Breast epithelium (tissue), 4 donors: Measurements from ENCODE around the gene FAM217B. TPM values are rescaled to one million over a fixed set of nuclear protein-coding genes. Genes with fewer than 3 reads are reported as not detected.

Experiments
- DNase-seq, 2 donors: peaks; one replicate each; pipeline ENCODE4 v3.0.0-alpha.2; 2019; ENCODE audit warnings: low spot score in 2 of 2
- H3K27ac ChIP-seq, 2 donors: fragments of 200-600 bp; sonication (generic) in 1 of 2; one replicate each; pipeline ENCODE4 v1.5.1; 2016 to 2019; ENCODE audit warnings: mild to moderate bottlenecking in 1 of 2
- H3K27me3 ChIP-seq, 2 donors: fragments of 200-600 bp; sonication (generic) in 1 of 2; one replicate each; pipeline versions ENCODE4 v1.5.1 to v1.6.0; 2017 to 2019; ENCODE audit warnings: control low read depth in 1 of 2, mild to moderate bottlenecking in 1 of 2
- H3K36me3 ChIP-seq: fragments of 200-600 bp; one replicate; pipeline ENCODE4 v1.5.1; 2019
- H3K4me1 ChIP-seq, 2 donors: fragments of 200-600 bp; sonication (generic); one replicate each; pipeline ENCODE4 v1.5.1; 2016 to 2019; ENCODE audit warnings: control low read depth in 1 of 2
- H3K4me3 ChIP-seq, 3 donors: fragments of 200-600 bp; sonication (generic); 1 replicate in 2 of 3; 2 replicates in 1 of 3; pipeline ENCODE4 v1.5.1; 2016 to 2019; ENCODE audit warnings: mild to moderate bottlenecking in 3 of 3, moderate library complexity in 2 of 3
- H3K9me3 ChIP-seq, 2 donors: fragments of 200-600 bp; sonication (generic) in 1 of 2; one replicate each; pipeline ENCODE4 v1.5.1; 2016 to 2019; ENCODE audit warnings: control low read depth in 1 of 2
- CTCF ChIP-seq, 3 donors: fragments of 450-650 bp; IDR thresholded peaks; one replicate each; pipeline ENCODE4 v1.5.1; 2016 to 2017; ENCODE audit warnings: antibody characterized with exemption in 3 of 3, mild to moderate bottlenecking in 3 of 3, moderate library complexity in 3 of 3
- POLR2A ChIP-seq: fragments of 450-650 bp; IDR thresholded peaks from one replicate; pipeline ENCODE4 v1.6.1; 2016; ENCODE audit warnings: antibody characterized with exemption, mild to moderate bottlenecking, moderate library complexity
- POLR2AphosphoS5 ChIP-seq, 3 donors: sonication (generic); formaldehyde crosslinking; IDR thresholded peaks; one replicate each; pipeline ENCODE4 v1.6.1; 2017; ENCODE audit warnings: antibody characterized with exemption in 3 of 3
- intact Hi-C: fragments of 100-400 bp; cut with DNase I; formaldehyde crosslinking; loops from one replicate; pipeline ENCODE4 v1.15.1; 2023; ENCODE audit warnings: low total_unique reads
- total RNA-seq, 3 donors: library from RNA; depleted of rRNA; stranded (reverse); fragments of >200 nt; gene quantifications; one replicate each; pipeline ENCODE4 v1.1.0, GENCODE V29; 2016

FAM217B gene
- total RNA-seq, 3 donors from 2014 or later = 9.2 to 15.2 (median 13.4) TPM

GRCh38 chr20:59971428-59971827, 31.2 kb downstream of the FAM217B start:
- no peaks in the 10 kb centered on the region for H3K9me3 ChIP-seq
- no peak overlapping the region for H3K27ac ChIP-seq
- no peak for TF ChIP-seq POLR2AphosphoS5 (IDR thresholded peaks at IDR 0.05)
- no peak for TF ChIP-seq CTCF (IDR thresholded peaks at IDR 0.05)
- TF ChIP-seq POLR2A = no peak
- DNase-seq = no peak
- no peaks in the 10 kb centered on the region for H3K27me3 ChIP-seq
- H3K4me3 ChIP-seq = no peak overlapping the region
- H3K36me3 ChIP-seq = no peaks in the 10 kb centered on the region
- intact Hi-C loops = no loop called here
- no peaks in the 10 kb centered on the region for H3K4me1 ChIP-seq

DNA sequence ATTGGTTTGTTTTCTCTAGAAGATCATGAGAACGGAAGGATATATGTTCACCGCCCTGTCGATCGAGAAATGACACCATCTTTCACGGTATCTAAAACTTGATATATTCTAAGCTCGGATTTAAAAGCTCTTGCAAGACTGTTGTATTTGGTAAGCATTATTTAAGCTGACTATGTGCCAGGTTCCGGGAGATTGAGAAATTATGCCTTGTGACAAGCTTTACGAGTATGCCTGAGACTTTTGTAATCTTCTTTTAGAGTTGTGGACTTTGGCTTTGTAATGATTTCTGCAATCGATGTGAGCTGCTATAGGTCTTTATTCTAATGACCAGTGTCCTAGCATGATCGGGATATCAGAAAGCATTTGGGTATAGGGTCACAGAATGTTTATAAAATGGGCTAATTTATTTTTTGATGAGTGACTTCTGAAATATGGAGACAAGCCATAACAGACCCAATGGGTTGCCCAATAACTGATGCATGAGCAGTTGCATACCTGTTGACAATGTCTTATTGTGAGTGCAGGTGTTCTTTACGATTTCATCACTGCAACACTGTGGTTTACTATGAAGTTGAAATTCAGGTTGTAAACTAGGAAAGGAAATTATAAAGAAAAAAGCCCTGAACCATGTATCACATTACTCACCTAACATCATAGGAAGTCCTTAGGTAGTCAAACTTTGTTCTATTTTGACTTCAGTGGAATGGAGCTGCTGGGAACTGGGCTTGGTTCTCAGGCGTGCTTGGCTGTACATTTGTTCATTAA, 32.0 kb downstream of the FAM217B start:
- Histone ChIP-seq H3K27me3 (no peaks in the 10 kb centered on the region), H3K4me1 (no peaks in the 10 kb centered on the region), H3K9me3 (no peaks in the 10 kb centered on the region), H3K36me3 (no peaks in the 10 kb centered on the region), H3K4me3 (no peak overlapping the region), H3K27ac (peak overlapping the region in 1 of 2 donors; percentile 31)
- intact Hi-C loops = no loop called here
- TF ChIP-seq POLR2AphosphoS5 (IDR thresholded peaks at IDR 0.05) (no peak), POLR2A (no peak), CTCF (IDR thresholded peaks at IDR 0.05) (no peak)
- DNase-seq = no peak

GRCh38 chr20:59976156-59976782, 36.1 kb downstream of the FAM217B start:
- H3K4me3 ChIP-seq = no peak overlapping the region
- no peaks in the 10 kb centered on the region for H3K36me3 ChIP-seq
- no peaks in the 10 kb centered on the region for H3K9me3 ChIP-seq
- no peak for DNase-seq
- H3K27ac ChIP-seq = no peak overlapping the region
- no peaks in the 10 kb centered on the region for H3K4me1 ChIP-seq
- no peaks in the 10 kb centered on the region for H3K27me3 ChIP-seq
- intact Hi-C loops = loop anchor here (2.0 kb wide), 1 partner anchor 13 kb away; no protein-coding TSS in a partner anchor
- TF ChIP-seq POLR2A (no peak), POLR2AphosphoS5 (IDR thresholded peaks at IDR 0.05) (no peak), CTCF (IDR thresholded peaks at IDR 0.05) (no peak)

DNA sequence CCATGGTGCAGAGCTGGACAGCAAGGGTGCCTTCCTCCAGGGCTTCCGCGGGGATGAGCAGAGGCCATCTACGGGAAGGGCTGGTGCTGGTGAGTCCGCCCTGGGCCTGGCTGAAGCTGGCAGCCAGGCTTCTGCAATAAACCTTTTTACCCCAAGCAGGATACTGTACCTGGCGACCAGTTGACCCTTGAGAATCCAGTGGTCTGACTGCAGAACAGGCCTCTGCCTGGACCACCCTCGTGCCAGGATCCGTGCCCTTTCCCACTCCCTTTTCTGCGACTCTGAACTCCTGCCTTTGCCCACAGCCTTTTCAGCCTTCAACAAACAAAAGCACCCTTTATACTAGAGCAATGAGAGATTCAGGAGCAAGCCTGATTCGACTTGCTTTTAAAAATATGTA, 36.9 kb downstream of the FAM217B start:
- no peak overlapping the region for H3K4me3 ChIP-seq
- H3K27ac ChIP-seq = no peak overlapping the region
- no peak for DNase-seq
- H3K4me1 ChIP-seq = no peaks in the 10 kb centered on the region
- H3K27me3 ChIP-seq = no peaks in the 10 kb centered on the region
- no peaks in the 10 kb centered on the region for H3K9me3 ChIP-seq
- intact Hi-C loops = loop anchor here (2.0 kb wide), 1 partner anchor 14 kb away; no protein-coding TSS in a partner anchor
- no peaks in the 10 kb centered on the region for H3K36me3 ChIP-seq
- TF ChIP-seq POLR2A = no peak
- no peak for TF ChIP-seq CTCF (IDR thresholded peaks at IDR 0.05)
- TF ChIP-seq POLR2AphosphoS5 (IDR thresholded peaks at IDR 0.05) = no peak

GRCh38 chr20:59983076-59983475, 42.9 kb downstream of the FAM217B start:
- intact Hi-C loops = no loop called here
- H3K27me3 ChIP-seq = no peaks in the 10 kb centered on the region
- H3K4me3 ChIP-seq = no peak overlapping the region
- no peaks in the 10 kb centered on the region for H3K36me3 ChIP-seq
- DNase-seq = no peak
- no peak overlapping the region for H3K27ac ChIP-seq
- H3K4me1 ChIP-seq = no peaks in the 10 kb centered on the region
- TF ChIP-seq POLR2AphosphoS5 (IDR thresholded peaks at IDR 0.05) (no peak), CTCF (IDR thresholded peaks at IDR 0.05) (no peak), POLR2A (no peak)
- no peaks in the 10 kb centered on the region for H3K9me3 ChIP-seq
